Parathyroid adenoma (tissue), 2 donors: ENCODE measurements around the gene OSR1.

Experiments
- H2AFZ ChIP-seq: fragments of 300-600 bp; sonication (generic); one replicate; pipeline ENCODE4 v1.7.0; 2017; ENCODE audit warnings: antibody characterized with exemption, mild to moderate bottlenecking
- H3K27ac ChIP-seq: fragments of 300-600 bp; sonication (generic); one replicate; pipeline ENCODE4 v1.7.0; 2017
- H3K27me3 ChIP-seq: fragments of 300-600 bp; sonication (generic); one replicate; pipeline ENCODE4 v1.7.0; 2017; ENCODE audit warnings: low read length; ENCODE audit not compliant: control insufficient read depth, insufficient read depth
- H3K36me3 ChIP-seq: fragments of 300-600 bp; sonication (generic); one replicate; pipeline ENCODE4 v1.7.0; 2017; ENCODE audit warnings: low read length; ENCODE audit not compliant: control insufficient read depth, insufficient read depth
- H3K4me1 ChIP-seq: fragments of 300-600 bp; sonication (generic); one replicate; pipeline ENCODE4 v1.7.0; 2017; ENCODE audit warnings: control low read depth
- H3K4me2 ChIP-seq: fragments of 300-600 bp; sonication (generic); one replicate; pipeline ENCODE4 v1.7.0; 2017; ENCODE audit warnings: low read length
- H3K4me3 ChIP-seq: fragments of 300-600 bp; sonication (generic); one replicate; pipeline ENCODE4 v1.7.0; 2017; ENCODE audit warnings: low read depth, low read length
- H3K79me2 ChIP-seq: fragments of 300-600 bp; sonication (generic); one replicate; pipeline ENCODE4 v1.7.0; 2017; ENCODE audit warnings: control low read depth
- H3K9ac ChIP-seq: fragments of 300-600 bp; sonication (generic); one replicate; pipeline ENCODE4 v1.7.0; 2017; ENCODE audit warnings: mild to moderate bottlenecking
- H3K9me3 ChIP-seq: fragments of 300-600 bp; sonication (generic); one replicate; pipeline ENCODE4 v1.7.0; 2017; ENCODE audit warnings: low read length; ENCODE audit not compliant: control insufficient read depth
- CTCF ChIP-seq: fragments of 300-600 bp; sonication (generic); IDR thresholded peaks from one replicate; pipeline ENCODE4 v1.7.0; 2017; ENCODE audit warnings: antibody characterized with exemption, mild to moderate bottlenecking
- donor health status: primary hyperparathyroidism.

Gene OSR1

GRCh38 chr2:19321946-19322345, 36.5 kb downstream of the OSR1 start:
- H3K4me2 ChIP-seq = no peak overlapping the region
- no peak overlapping the region for H3K4me3 ChIP-seq
- H3K36me3 ChIP-seq = no peaks in the 10 kb centered on the region
- no peak overlapping the region for H2AFZ ChIP-seq
- H3K4me1 ChIP-seq = no peaks in the 10 kb centered on the region
- H3K27ac ChIP-seq = no peak overlapping the region
- H3K27me3 ChIP-seq = no peaks in the 10 kb centered on the region
- no peaks in the 10 kb centered on the region for H3K9me3 ChIP-seq
- no peak for TF ChIP-seq CTCF
- H3K9ac ChIP-seq = no peak overlapping the region
- H3K79me2 ChIP-seq = no peaks in the 10 kb centered on the region

- Histone ChIP-seq H3K4me2 (no peak overlapping the region), H3K4me1 (no peaks in the 10 kb centered on the region)
These were observed 37.6 kb downstream of the OSR1 start for GRCh38 chr2:19320813-19321212.

GRCh38 chr2:19319698-19320097, 38.7 kb downstream of the OSR1 start:
- H2AFZ ChIP-seq = no peak overlapping the region
- H3K9me3 ChIP-seq = no peaks in the 10 kb centered on the region
- H3K4me1 ChIP-seq = no peaks in the 10 kb centered on the region
- no peak for TF ChIP-seq CTCF
- no peak overlapping the region for H3K9ac ChIP-seq
- H3K4me2 ChIP-seq = no peak overlapping the region
- no peaks in the 10 kb centered on the region for H3K36me3 ChIP-seq
- no peak overlapping the region for H3K4me3 ChIP-seq
- no peaks in the 10 kb centered on the region for H3K79me2 ChIP-seq
- H3K27me3 ChIP-seq = no peaks in the 10 kb centered on the region
- no peak overlapping the region for H3K27ac ChIP-seq

More at GRCh38 chr2:19320813-19321212, 37.6 kb downstream of the OSR1 start:
- Histone ChIP-seq H3K9me3 (no peaks in the 10 kb centered on the region), H3K9ac (no peak overlapping the region), H3K79me2 (no peaks in the 10 kb centered on the region), H3K27me3 (no peaks in the 10 kb centered on the region), H3K27ac (no peak overlapping the region), H2AFZ (no peak overlapping the region), H3K36me3 (no peaks in the 10 kb centered on the region), H3K4me3 (no peak overlapping the region)
- TF ChIP-seq CTCF = no peak

- no peak overlapping the region for H3K9ac ChIP-seq
- H3K4me2 ChIP-seq = no peak overlapping the region
- H2AFZ ChIP-seq = no peak overlapping the region
- H3K79me2 ChIP-seq = no peaks in the 10 kb centered on the region
- no peaks in the 10 kb centered on the region for H3K36me3 ChIP-seq
- no peak overlapping the region for H3K27ac ChIP-seq
- H3K9me3 ChIP-seq = no peaks in the 10 kb centered on the region
- no peak for TF ChIP-seq CTCF
- H3K27me3 ChIP-seq = no peaks in the 10 kb centered on the region
- H3K4me3 ChIP-seq = no peak overlapping the region
- H3K4me1 ChIP-seq = no peaks in the 10 kb centered on the region
These were observed 39.4 kb downstream of the OSR1 start for GRCh38 chr2:19319064-19319463.

GRCh38 chr2:19313553-19313952, 44.9 kb downstream of the OSR1 start:
- no peak overlapping the region for H3K4me2 ChIP-seq
- no peak overlapping the region for H3K27ac ChIP-seq
- no peaks in the 10 kb centered on the region for H3K36me3 ChIP-seq
- H3K9ac ChIP-seq = no peak overlapping the region
- no peaks in the 10 kb centered on the region for H3K4me1 ChIP-seq
- no peak overlapping the region for H3K4me3 ChIP-seq
- H3K9me3 ChIP-seq = no peaks in the 10 kb centered on the region
- no peaks in the 10 kb centered on the region for H3K27me3 ChIP-seq
- no peak for TF ChIP-seq CTCF
- no peaks in the 10 kb centered on the region for H3K79me2 ChIP-seq
- H2AFZ ChIP-seq = no peak overlapping the region
